Glutamatergic neuron (in vitro differentiated cells): ENCODE results near the gene PAX9. TPM values are rescaled to one million over a fixed set of nuclear protein-coding genes. Genes with fewer than 3 reads are reported as not detected.

Source experiments
- DNase-seq: peaks from one replicate; pipeline ENCODE4 v3.0.0; 2022
- H3K27ac Mint-ChIP-seq: one replicate; pipeline ENCODE4 v1.8.0; 2020; ENCODE audit warnings: mild to moderate bottlenecking, mixed read lengths, inconsistent platforms; ENCODE audit not compliant: unreplicated experiment
- H3K27me3 Mint-ChIP-seq: one replicate; pipeline ENCODE4 v1.8.0; 2020; ENCODE audit warnings: mild to moderate bottlenecking, moderate library complexity, mixed read lengths, inconsistent platforms; ENCODE audit not compliant: unreplicated experiment
- H3K36me3 Mint-ChIP-seq: one replicate; pipeline ENCODE4 v1.8.0; 2020; ENCODE audit warnings: mild to moderate bottlenecking, mixed read lengths, inconsistent platforms; ENCODE audit not compliant: unreplicated experiment
- H3K4me1 Mint-ChIP-seq: one replicate; pipeline ENCODE4 v1.8.0; 2020; ENCODE audit warnings: mild to moderate bottlenecking, low read depth, mixed read lengths, inconsistent platforms; ENCODE audit not compliant: unreplicated experiment
- H3K4me3 Mint-ChIP-seq: one replicate; pipeline ENCODE4 v1.8.0; 2020; ENCODE audit warnings: mild to moderate bottlenecking, mixed read lengths, inconsistent platforms; ENCODE audit not compliant: unreplicated experiment
- H3K9me3 Mint-ChIP-seq: one replicate; pipeline ENCODE4 v1.8.0; 2020; ENCODE audit warnings: mild to moderate bottlenecking, moderate library complexity, mixed read lengths, inconsistent platforms; ENCODE audit not compliant: unreplicated experiment
- total RNA-seq: library from RNA; stranded (reverse); fragmentation: NEBNext Ultra II Directional; extraction: Animal tissue kit (Norgen Biotek cat#: 25700); gene quantifications from one replicate; pipeline ENCODE4 v1.2.1, GENCODE V29; 2021; ENCODE audit not compliant: unreplicated experiment
- TF ChIP-seq, protein P1 (sequence below): fragments of 200-600 bp; sonication (generic); IDR thresholded peaks from one replicate; pipeline ENCODE4 v1.5.0; 2021; ENCODE audit not compliant: partially characterized antibody, unreplicated experiment

PAX9 gene
- total RNA-seq, 1 donor from 2014 or later = not detected

DNA sequence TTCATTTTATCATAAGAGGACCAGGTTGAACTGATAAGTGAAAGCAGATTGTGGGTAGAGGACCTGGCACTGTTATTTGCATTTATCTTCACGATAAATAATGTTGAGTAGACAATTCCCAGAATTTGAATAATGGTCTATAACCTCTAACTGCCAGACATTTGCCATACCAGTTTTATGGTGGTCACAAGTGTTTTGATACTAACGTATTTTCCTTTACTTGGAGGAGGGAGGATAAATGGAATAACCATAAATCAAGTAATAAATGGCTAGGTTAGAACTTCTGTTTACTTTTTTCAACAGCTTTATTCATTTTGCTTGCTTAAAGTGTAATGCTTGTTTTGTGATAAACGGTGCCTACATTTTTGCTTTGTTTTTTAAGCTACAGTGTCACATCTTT, 9.5 kb downstream of the PAX9 start:
- Mint-ChIP-seq H3K4me3 (no peak overlapping the region), H3K36me3 (no peaks in the 10 kb centered on the region), H3K27ac (no peak overlapping the region), H3K9me3 (no peaks in the 10 kb centered on the region), H3K4me1 (peaks cover under 1% of the 10 kb centered on the region), H3K27me3 (peaks cover 7% of the 10 kb centered on the region)
- DNase-seq = no peak
- TF ChIP-seq, protein P1, sequence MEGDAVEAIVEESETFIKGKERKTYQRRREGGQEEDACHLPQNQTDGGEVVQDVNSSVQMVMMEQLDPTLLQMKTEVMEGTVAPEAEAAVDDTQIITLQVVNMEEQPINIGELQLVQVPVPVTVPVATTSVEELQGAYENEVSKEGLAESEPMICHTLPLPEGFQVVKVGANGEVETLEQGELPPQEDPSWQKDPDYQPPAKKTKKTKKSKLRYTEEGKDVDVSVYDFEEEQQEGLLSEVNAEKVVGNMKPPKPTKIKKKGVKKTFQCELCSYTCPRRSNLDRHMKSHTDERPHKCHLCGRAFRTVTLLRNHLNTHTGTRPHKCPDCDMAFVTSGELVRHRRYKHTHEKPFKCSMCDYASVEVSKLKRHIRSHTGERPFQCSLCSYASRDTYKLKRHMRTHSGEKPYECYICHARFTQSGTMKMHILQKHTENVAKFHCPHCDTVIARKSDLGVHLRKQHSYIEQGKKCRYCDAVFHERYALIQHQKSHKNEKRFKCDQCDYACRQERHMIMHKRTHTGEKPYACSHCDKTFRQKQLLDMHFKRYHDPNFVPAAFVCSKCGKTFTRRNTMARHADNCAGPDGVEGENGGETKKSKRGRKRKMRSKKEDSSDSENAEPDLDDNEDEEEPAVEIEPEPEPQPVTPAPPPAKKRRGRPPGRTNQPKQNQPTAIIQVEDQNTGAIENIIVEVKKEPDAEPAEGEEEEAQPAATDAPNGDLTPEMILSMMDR = no peak

DNA sequence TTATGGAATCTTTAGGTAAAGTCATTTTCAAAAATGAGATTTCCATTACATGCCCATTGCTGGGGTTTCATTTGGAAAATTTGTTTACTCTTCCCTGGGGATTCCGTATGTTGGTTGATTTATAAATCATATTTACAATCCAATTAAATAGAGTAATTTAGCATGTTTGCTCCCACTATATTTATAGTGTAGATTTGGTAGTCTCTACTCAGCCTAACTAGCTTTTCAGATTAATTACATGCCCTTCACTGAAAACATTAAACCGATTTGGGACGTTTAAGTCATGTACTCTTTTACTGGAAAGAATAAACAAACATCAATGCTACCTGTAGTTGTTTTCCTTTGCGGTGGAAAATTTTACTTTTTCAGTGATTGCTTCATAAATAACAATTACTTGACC, 10.4 kb downstream of the PAX9 start:
- Mint-ChIP-seq H3K36me3 (no peaks in the 10 kb centered on the region), H3K27me3 (peaks cover 3% of the 10 kb centered on the region), H3K9me3 (no peaks in the 10 kb centered on the region), H3K27ac (no peak overlapping the region), H3K4me1 (peaks cover 5% of the 10 kb centered on the region), H3K4me3 (no peak overlapping the region)
- TF ChIP-seq, protein P1 = no peak
- no peak for DNase-seq

DNA sequence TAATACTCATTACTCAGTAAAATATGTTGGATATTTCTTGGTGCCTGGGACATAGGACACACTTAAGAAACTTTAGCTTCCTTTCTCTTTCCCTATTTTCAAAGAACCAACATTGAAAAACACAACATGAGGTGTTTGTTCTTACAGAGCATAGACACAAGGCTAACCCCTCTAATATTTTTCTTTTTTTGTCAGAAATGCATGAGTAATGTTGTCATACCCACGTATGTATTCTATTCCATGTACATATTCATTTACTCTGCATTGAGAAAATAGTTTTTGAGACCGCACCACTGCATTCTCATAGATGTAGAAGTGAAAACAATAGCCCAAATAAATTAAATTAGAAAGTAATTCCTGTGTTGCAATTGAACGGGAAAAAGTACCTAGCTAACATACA, 13.0 kb downstream of the PAX9 start:
- no peaks in the 10 kb centered on the region for H3K36me3 Mint-ChIP-seq
- no peak overlapping the region for H3K27ac Mint-ChIP-seq
- H3K4me3 Mint-ChIP-seq = no peak overlapping the region
- TF ChIP-seq, protein P1 = no peak
- peaks cover 5% of the 10 kb centered on the region for H3K4me1 Mint-ChIP-seq
- no peaks in the 10 kb centered on the region for H3K9me3 Mint-ChIP-seq
- DNase-seq = no peak
- H3K27me3 Mint-ChIP-seq = peaks cover 2% of the 10 kb centered on the region

DNA sequence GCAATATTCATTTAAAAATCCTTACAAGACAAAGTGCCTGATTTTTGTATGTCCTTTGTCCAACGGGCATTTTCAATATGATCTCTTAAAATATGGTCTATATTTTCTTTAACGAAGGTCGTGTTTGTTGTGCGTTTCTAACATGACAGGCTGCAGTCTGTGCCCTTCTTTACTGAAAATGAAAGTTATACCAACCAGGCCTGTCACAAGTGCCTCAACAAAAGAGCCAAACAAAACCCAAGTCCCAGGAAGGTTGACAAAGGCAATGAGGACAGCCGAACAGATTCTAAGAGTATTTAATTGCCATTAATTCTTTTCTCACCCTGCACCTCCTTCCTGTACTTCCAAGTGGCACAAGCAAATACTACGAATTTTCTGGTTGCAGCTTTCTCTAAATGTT, 13.9 kb downstream of the PAX9 start:
- peaks cover 2% of the 10 kb centered on the region for H3K27me3 Mint-ChIP-seq

DNA sequence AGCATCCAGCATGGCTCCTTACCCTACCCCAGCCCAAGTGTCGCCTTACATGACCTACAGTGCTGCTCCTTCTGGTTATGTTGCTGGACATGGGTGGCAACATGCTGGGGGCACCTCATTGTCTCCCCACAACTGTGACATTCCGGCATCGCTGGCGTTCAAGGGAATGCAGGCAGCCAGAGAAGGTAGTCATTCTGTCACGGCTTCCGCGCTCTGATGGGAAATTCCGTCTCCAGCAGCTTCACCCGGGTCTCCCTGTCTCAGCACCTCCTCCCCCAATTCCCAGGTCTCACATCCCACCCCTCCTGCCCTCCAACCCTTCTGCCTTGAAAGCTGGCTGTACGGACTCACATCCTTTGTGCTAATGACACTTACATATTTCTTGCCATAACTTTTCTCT, 14.6 kb downstream of the PAX9 start:
- H3K4me1 Mint-ChIP-seq = peaks cover 5% of the 10 kb centered on the region
- DNase-seq = no peak
- no peak overlapping the region for H3K4me3 Mint-ChIP-seq
- no peak overlapping the region for H3K27ac Mint-ChIP-seq
- no peaks in the 10 kb centered on the region for H3K36me3 Mint-ChIP-seq
- TF ChIP-seq, protein P1 = no peak
- no peaks in the 10 kb centered on the region for H3K9me3 Mint-ChIP-seq
- peaks cover 2% of the 10 kb centered on the region for H3K27me3 Mint-ChIP-seq

More for the DNA sequence above, 13.9 kb downstream of the PAX9 start:
- Mint-ChIP-seq H3K9me3 (no peaks in the 10 kb centered on the region), H3K36me3 (no peaks in the 10 kb centered on the region), H3K27ac (no peak overlapping the region), H3K4me1 (peaks cover 5% of the 10 kb centered on the region), H3K4me3 (no peak overlapping the region)
- TF ChIP-seq, protein P1 = no peak
- DNase-seq = no peak
